Stimulated activated CD4-positive, alpha-beta T cell treated with anti-CD3 and anti-CD28 coated beads, Interleukin-12 subunit alpha, Interleukin-12 subunit beta, amount 100 ng/mL, for 4 hours (primary cell): Measurements from ENCODE around the gene EFNB3.

ENCODE experiments used
- DNase-seq: peaks from one replicate; pipeline ENCODE4 v3.0.0-alpha.2; 2020

Gene EFNB3

DNA sequence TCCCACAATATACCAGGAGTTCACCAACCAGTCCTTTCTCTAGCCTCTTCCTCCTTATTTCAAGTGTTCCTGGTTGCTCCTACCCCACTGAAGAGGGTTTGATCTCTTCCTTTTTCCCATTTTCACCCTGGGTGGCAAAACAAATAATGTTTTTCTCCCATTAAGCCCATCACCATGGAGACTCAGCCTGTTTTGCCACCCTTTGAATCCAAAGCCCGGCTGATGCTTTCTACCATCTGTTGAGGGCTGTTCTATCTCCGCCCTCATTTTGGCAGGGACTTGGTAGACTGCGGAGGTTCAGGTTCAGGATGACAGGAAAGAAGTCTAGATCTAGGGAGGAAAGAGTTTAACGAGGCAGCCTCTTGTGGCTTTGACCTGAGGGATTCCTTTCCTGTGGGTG lies 15.1 kb downstream of the EFNB3 start:
- no peak for DNase-seq

GRCh38 chr17:7721612-7722011 lies 16.6 kb downstream of the EFNB3 start:
- DNase-seq, result no peak

GRCh38 chr17:7727886-7728285 lies 22.9 kb downstream of the EFNB3 start:
- no peak for DNase-seq

DNA sequence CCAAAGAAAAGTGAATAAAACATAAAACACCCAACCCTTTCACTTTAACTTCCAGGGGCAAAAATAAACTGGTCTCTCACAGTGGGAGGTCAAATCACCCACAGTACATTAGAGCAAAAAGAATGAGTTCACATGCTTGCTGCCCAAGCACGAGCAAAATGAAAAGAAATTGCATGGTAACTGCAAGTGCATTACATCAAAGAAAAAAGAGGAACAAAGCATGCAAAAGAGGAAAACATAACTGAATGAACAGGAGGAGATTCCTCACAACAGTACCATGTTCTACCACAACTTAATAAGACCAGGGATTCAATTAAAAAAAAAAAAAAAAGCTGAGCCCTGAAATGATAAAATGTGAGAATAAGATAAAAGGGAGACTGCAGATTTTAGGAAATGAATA lies 24.8 kb downstream of the EFNB3 start:
- DNase-seq, result no peak

DNA sequence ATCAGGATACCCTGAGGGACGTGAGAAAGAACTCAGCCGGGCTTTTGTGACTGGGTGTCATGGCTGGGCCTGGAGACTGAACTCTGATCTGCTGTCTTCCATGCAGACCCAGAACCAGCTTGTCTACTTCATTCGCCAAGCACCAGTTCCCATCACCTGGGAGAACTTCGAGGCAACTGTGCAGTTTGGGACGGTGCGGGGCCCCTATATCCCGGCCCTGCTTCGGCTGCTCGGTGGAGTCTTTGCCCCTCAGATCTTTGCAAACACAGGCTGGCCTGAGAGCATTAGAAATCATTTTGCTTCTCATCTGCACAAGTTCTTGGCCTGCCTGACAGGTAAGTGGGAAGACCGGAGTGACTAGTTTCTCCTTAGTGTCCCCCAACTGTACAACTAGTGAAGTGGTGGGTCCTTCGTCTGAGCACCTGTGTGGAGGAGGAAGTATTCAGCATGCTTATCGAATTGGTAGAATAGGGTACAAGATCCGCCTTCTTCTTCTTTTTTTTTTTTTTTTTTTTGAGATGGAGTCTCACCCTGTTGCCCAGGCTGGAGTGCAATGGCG lies 28.1 kb downstream of the EFNB3 start:
- no peak for DNase-seq

DNA sequence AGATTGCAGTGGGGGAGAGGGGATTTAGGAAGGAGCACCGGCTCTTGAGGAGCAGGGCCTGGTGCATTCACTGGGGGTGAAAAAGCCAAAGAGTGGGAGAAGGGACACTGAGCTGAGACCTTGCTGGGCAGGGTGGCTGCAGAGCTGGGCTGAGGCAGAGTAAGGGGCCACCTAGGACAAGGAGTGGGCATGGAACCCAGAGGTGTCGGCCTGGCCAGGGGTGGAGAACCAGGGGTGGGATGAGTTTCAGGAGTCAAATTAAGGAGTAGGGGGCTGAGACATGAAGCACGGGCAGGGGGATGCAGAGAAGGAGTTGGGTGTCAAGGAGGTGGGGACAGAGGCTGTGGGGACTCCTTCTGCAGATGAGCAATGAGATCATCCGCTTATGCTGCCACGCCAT lies 32.6 kb downstream of the EFNB3 start:
- DNase-seq, result no peak

DNA sequence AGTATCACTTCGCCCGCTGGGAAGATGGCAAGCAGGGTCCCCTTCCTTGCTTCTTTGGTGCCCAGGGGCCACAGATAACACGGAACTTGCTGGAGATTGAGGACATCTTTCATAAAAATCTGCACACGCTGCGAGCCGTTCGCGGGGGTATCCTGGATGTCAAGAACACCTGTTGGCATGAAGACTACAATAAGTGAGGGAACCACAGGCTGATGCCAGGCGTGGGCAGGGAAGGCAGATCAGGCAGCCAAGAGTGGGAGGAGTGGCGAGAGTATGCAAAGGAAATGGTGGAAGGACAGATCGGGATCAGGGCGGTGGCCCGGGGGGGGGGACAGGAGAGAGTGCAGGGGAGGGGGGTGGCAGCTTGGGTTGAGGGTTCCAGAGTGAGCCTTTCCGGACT lies 34.7 kb downstream of the EFNB3 start:
- DNase-seq, result no peak

GRCh38 chr17:7740481-7741001 lies 35.5 kb downstream of the EFNB3 start:
- no peak for DNase-seq

DNA sequence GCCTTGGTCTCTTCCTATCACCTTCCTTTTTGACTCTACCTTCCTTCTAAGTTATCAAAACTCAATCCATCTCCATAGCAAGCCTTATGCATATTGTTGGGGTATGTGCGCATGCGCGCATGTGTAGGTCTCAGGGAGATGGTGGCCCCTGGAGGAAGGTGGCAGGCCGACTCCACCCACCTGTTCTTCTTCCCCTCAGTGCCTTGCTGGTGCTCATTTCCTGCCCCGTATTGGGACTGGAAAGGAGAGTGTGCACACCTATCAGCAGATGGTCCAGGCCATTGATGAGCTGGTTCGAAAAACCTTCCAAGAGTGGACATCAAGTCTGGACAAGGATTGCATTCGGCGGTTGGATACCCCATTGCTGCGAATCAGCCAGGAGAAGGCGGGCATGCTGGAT lies 37.7 kb downstream of the EFNB3 start:
- DNase-seq, result no peak

GRCh38 chr17:7744416-7744815 lies 39.4 kb downstream of the EFNB3 start:
- DNase-seq, result no peak

DNA sequence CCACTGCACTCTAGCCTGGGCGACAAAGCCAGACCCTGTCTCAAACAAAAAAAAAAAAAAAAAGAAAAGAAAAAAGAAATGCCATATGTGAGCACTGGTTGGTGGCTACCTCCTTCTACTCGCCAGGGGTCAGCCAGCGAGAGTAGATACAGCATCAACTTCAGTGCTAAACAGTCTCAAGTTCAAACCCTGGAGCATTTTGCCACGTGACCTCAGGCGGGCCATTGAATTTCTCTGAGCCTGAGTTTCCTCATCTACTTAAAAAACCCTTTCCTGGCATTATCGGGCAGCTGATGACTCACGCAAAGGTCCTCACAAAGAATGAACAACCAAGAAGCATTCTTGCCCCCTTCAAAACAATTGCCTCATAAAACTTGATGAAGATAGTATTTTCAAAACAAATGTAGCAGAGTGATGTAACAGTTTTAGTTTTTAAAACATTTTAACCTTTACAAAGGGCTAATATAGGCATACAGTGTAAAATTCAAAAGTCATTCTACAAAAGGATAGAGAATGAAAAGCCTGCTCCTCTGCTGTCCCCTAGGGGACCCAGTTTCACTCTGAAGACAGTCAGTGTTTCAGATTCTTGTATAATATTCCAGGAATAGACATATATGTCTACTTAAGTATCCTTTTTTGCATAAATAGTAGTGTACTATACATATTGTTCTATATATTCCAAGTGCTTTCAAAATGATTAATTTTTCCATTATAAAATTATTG lies 40.9 kb downstream of the EFNB3 start:
- DNase-seq, result no peak

- no peak for DNase-seq
These were observed 42.7 kb downstream of the EFNB3 start for GRCh38 chr17:7747635-7748071.

DNA sequence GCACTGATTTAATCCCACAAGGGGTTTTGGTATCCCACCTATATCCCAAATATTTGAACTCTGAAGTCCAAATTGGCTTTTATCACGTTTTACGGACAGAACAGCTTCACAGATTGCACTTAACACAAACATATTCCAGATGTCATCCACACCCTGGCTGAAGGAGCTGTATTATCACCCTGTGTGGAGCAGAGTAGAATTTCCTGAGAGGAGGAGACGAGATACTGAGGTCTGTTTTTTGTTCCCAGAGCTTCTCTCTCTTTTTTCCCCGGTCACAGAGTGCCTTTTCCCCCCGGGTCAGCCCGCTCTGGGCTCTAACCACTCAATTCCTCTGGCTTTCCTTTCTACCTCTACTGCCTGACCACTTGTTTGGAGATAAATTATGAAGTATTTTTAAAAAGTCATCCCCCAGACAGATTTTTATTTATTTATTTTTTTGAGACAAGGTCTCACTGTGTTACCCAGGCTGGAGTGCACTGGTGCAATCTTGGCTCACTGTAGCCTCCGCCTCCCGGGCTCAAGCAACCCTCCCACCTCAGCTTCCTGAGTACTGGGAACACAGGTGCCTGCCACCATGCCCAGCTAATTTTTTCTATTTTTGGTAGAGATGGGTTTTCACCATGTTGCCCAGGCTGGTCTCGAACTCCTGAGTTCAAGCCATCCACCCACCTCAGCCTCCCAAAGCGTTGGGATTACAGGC lies 43.2 kb downstream of the EFNB3 start:
- DNase-seq, result no peak

GRCh38 chr17:7750321-7750821 lies 45.4 kb downstream of the EFNB3 start:
- no peak for DNase-seq

DNA sequence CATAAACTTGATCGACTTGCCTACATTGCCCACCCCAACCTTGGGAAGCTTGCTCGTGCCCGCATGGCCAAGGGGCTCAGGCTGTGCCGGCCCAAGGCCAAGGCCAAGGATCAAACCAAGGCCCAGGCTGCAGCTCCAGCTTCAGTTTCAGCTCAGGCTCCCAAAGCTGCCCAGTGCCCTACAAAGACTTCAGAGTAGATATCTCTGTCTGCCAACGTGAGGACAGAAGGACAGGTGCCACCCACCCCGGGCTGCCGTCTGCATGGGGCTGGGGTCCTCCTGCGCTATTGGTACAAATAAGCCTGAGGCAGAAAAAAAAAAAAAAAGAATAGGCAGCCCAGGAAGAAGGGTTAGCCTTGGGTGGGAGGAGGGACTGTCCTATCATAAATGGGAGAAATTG lies 49.7 kb downstream of the EFNB3 start:
- no peak for DNase-seq

GRCh38 chr17:7755095-7755890 lies 50.3 kb downstream of the EFNB3 start:
- no peak for DNase-seq

GRCh38 chr17:7756968-7757367 lies 52.0 kb downstream of the EFNB3 start:
- no peak for DNase-seq
